SK-N-SH treated with all-trans-retinoic acid at 6 μM for 48 hours (cell line): ENCODE data around the gene CFAP299.

Source experiments
- GLIS3 ChIP-seq: fragments of 250-450 bp; sonication (Bioruptor Pico); IDR thresholded peaks from 2 replicates; pipeline ENCODE4 v1.5.0; 2020; ENCODE audit warnings: mild to moderate bottlenecking, moderate library complexity
- PATZ1 ChIP-seq: fragments of 250-450 bp; sonication (Bioruptor Pico); IDR thresholded peaks from 2 replicates; pipeline ENCODE4 v1.8.0; 2020; ENCODE audit warnings: mild to moderate bottlenecking, moderate library complexity, borderline replicate concordance
- ZC3H10 ChIP-seq: fragments of 250-450 bp; sonication (Bioruptor Pico); IDR thresholded peaks from 2 replicates; pipeline ENCODE4 v1.5.1; 2021; ENCODE audit warnings: mild to moderate bottlenecking, moderate library complexity
- ZFP30 ChIP-seq: fragments of 450-650 bp; formaldehyde crosslinking; IDR thresholded peaks from 2 replicates; pipeline ENCODE4 v1.5.0; 2022; ENCODE audit warnings: mild to moderate bottlenecking, moderate library complexity

GRCh38 chr4:80787306-80787705, 451.8 kb downstream of the CFAP299 start:
- TF ChIP-seq GLIS3 (CRISPR knock-in tag) = no peak
- no peak for TF ChIP-seq ZC3H10 (CRISPR knock-in tag)
- TF ChIP-seq ZFP30 (CRISPR knock-in tag) = no peak
- no peak for TF ChIP-seq PATZ1 (CRISPR knock-in tag)
